ENCODE results near the gene PLA2G2A.

GRCh38 chr1:20028125-20028524, 48.7 kb upstream of the PLA2G2A start:
- no peak for TF ChIP-seq CTCF (IDR thresholded peaks at IDR 0.05)
- TF ChIP-seq POLR2A (IDR thresholded peaks at IDR 0.05), result peak; percentile 29
